PC-3 (cell line): Measurements from ENCODE around the gene ITLN1.

Experiments used
- EZH2 ChIP-seq: fragments of 300-600 bp; sonication (generic); IDR thresholded peaks from one replicate; pipeline ENCODE4 v1.6.1; 2017; ENCODE audit warnings: antibody characterized with exemption, mild to moderate bottlenecking, low read length; ENCODE audit not compliant: unreplicated experiment
- EZH2phosphoT487 ChIP-seq: fragments of 300-600 bp; sonication (generic); IDR thresholded peaks from 2 replicates; pipeline ENCODE4 v1.6.1; 2018; ENCODE audit warnings: mild to moderate bottlenecking, antibody characterized with exemption, low read length, borderline replicate concordance
- TF ChIP-seq, protein P1 (sequence below): fragments of 300-600 bp; sonication (generic); conservative IDR thresholded peaks from 2 replicates; pipeline ENCODE4 v1.5.1; 2017; ENCODE audit warnings: antibody characterized with exemption, low read depth, mild to moderate bottlenecking, low read length

DNA sequence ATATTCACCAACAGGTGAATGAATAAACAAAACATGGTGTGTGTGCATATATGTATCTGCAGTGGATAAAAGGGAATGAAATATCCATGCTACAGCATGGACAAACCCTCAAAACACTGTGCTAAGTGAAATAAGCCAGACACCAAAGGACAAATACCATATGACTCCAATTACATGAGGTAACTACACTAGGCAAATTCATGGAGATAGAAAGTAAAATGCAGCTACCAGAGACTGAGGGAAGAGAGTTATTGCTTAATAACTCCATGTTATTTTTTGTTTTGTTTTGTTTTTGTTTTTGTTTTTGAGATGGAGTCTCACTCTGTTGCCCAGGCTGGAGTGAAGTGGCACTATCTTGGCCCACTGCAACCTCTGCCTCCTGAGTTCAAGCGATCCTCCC lies 2.4 kb downstream of the ITLN1 start:
- TF ChIP-seq, protein P1, sequence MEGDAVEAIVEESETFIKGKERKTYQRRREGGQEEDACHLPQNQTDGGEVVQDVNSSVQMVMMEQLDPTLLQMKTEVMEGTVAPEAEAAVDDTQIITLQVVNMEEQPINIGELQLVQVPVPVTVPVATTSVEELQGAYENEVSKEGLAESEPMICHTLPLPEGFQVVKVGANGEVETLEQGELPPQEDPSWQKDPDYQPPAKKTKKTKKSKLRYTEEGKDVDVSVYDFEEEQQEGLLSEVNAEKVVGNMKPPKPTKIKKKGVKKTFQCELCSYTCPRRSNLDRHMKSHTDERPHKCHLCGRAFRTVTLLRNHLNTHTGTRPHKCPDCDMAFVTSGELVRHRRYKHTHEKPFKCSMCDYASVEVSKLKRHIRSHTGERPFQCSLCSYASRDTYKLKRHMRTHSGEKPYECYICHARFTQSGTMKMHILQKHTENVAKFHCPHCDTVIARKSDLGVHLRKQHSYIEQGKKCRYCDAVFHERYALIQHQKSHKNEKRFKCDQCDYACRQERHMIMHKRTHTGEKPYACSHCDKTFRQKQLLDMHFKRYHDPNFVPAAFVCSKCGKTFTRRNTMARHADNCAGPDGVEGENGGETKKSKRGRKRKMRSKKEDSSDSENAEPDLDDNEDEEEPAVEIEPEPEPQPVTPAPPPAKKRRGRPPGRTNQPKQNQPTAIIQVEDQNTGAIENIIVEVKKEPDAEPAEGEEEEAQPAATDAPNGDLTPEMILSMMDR, result no peak
- TF ChIP-seq EZH2 (no peak), EZH2phosphoT487 (no peak)
